SH-SY5Y (cell line): ENCODE data around the gene MAN1A1.

Experiments used
- GATA2 ChIP-seq: IDR thresholded peaks from 2 replicates; pipeline ENCODE4 v1.6.1; 2011; ENCODE audit warnings: mild to moderate bottlenecking, low read depth, low read length
- GATA3 ChIP-seq: IDR thresholded peaks from 2 replicates; pipeline ENCODE4 v1.6.1; 2011; ENCODE audit warnings: low read depth, mild to moderate bottlenecking, low read length, moderate library complexity

DNA sequence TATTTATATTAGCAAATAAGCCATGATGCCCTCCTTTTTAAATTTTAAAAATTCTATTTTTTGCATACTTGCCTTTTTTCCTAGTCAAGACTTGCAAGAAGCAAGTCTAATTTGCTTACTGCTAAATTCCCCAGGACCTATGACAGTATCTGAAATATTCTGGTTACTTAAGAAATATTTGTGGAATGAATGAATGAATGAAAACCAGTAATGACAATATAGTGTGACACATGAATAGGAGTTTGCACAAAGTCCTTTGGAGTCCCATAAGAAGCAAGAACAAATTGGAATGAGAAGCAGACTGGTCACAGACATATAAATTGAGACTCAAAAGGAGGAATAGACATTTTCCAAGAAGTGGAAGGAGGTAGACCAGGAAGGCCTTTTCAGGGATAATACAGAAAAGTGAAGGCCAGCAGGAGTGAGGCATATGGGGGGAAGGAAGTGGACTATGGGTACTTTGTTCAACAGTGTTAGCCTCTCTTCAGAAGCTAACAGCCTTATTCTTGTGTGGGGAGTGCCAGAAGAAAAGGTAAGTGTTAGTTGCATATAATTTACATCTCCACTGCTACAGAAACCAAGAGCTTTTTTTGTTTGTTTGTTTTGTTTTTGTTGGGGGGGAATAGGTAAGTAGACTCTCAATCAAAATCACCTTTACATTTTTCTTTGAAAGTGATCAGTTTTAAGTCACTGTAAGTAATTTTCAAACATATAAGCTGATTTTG lies 177.5 kb downstream of the MAN1A1 start:
- TF ChIP-seq GATA2 (no peak), GATA3 (no peak)
